Measurements from ENCODE around the gene ALDH7A1. TPM values are rescaled to one million over a fixed set of nuclear protein-coding genes. Genes with fewer than 3 reads are reported as not detected.

ALDH7A1 gene
- total RNA-seq, 1 donor from 2014 or later, result 119 TPM

GRCh38 chr5:126508251-126508961 is 86.6 kb downstream of the ALDH7A1 start:
- Mint-ChIP-seq H3K36me3 (no peaks in the 10 kb centered on the region), H3K4me3 (no peak overlapping the region), H3K9me3 (no peaks in the 10 kb centered on the region), H3K27me3 (ENCODE audit: low read depth) (no peaks in the 10 kb centered on the region), H3K27ac (no peak overlapping the region), H3K4me1 (peaks cover 2% of the 10 kb centered on the region)
- DNase-seq (ENCODE audit: low spot score in 2 of 2, unreplicated experiment in 2 of 2), result no peak
- no peak for TF ChIP-seq CTCF (IDR thresholded peaks at IDR 0.05; ENCODE audit: unreplicated experiment)

DNA sequence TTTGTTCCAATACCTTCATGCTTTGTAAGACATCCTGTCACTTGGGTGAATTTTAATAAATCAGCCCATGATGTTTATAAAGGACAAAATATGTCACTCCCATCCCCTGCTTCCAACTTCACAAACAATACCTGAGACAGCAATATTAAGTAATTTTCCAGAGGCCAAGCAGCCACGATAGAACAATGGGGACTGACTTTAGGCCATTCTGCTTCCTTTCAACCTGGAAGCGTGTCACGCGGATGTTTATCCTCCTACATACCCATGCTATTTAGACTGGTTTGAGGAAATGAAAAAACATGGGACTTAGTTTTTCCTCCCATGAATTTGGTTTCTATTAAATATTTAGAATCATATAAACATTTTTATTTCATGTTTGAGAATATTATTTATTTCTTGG is 88.9 kb downstream of the ALDH7A1 start:
- Mint-ChIP-seq H3K4me1 (peaks cover 2% of the 10 kb centered on the region), H3K27ac (no peak overlapping the region), H3K27me3 (ENCODE audit: low read depth) (no peaks in the 10 kb centered on the region), H3K4me3 (no peak overlapping the region), H3K9me3 (no peaks in the 10 kb centered on the region), H3K36me3 (no peaks in the 10 kb centered on the region)
- no peak for DNase-seq (ENCODE audit: low spot score in 2 of 2, unreplicated experiment in 2 of 2)
- no peak for TF ChIP-seq CTCF (IDR thresholded peaks at IDR 0.05; ENCODE audit: unreplicated experiment)

DNA sequence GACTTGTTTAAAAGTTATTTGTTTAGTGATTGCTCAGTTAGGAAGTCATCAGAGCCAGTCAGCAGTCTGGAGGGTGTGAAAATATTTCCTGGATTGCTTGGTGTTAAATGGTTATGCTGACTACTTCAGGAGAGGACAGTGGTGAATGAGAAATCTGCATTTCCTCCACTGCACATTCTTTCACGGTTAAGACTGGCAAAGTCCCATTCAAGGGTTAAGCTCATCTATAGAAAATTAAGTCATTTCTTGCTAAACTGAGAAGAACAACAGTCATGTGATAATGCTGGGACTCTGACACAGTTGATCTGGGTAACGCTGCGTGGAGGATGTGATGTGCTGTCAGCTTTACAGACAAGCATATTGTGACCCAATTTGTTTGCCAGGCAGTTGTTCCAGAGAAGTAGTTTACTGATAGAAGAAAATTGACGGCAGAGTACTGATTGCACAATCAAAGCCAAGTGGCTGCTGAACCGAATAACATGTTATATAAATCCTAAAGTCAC is 91.4 kb downstream of the ALDH7A1 start:
- TF ChIP-seq CTCF (IDR thresholded peaks at IDR 0.05; ENCODE audit: unreplicated experiment), result no peak
- no peak overlapping the region for H3K27ac Mint-ChIP-seq

DNA sequence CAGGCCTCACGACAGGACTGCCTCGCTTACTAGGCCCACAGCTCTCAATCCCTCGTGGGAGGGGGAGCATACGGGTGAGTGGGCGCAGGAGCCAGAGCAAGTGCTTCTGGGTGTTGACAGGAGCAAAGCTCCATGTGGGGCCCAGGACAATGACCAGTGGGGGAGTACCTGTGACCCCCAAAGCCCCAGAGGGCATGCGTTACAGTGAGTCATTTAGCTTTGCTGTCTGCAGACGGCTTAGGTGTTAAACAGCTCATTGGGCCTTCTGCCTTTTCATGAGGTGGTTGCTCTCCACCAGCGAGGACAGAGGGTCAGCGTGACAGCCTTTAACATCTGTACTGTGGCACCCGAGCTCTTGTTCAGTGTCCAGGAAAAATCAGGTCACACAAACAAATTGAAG is 93.6 kb downstream of the ALDH7A1 start:
- Mint-ChIP-seq H3K27ac (no peak overlapping the region), H3K4me1 (no peaks in the 10 kb centered on the region), H3K4me3 (no peak overlapping the region), H3K36me3 (peaks cover 1% of the 10 kb centered on the region), H3K9me3 (no peaks in the 10 kb centered on the region), H3K27me3 (ENCODE audit: low read depth) (no peaks in the 10 kb centered on the region)
- no peak for TF ChIP-seq CTCF (IDR thresholded peaks at IDR 0.05; ENCODE audit: unreplicated experiment)
- no peak for DNase-seq (ENCODE audit: low spot score in 2 of 2, unreplicated experiment in 2 of 2)

More for the DNA sequence above, 91.4 kb downstream of the ALDH7A1 start:
- H3K4me3 Mint-ChIP-seq, result no peak overlapping the region
- no peaks in the 10 kb centered on the region for H3K36me3 Mint-ChIP-seq
- no peak for DNase-seq (ENCODE audit: low spot score in 2 of 2, unreplicated experiment in 2 of 2)
- no peaks in the 10 kb centered on the region for H3K27me3 Mint-ChIP-seq (ENCODE audit: low read depth)
- no peaks in the 10 kb centered on the region for H3K9me3 Mint-ChIP-seq
- H3K4me1 Mint-ChIP-seq, result no peaks in the 10 kb centered on the region

GRCh38 chr5:126499853-126500342 is 95.1 kb downstream of the ALDH7A1 start:
- H3K4me1 Mint-ChIP-seq, result no peaks in the 10 kb centered on the region
- DNase-seq (ENCODE audit: low spot score in 2 of 2, unreplicated experiment in 2 of 2), result no peak
- no peaks in the 10 kb centered on the region for H3K9me3 Mint-ChIP-seq
- no peak overlapping the region for H3K4me3 Mint-ChIP-seq
- H3K36me3 Mint-ChIP-seq, result peaks cover 1% of the 10 kb centered on the region
- H3K27me3 Mint-ChIP-seq (ENCODE audit: low read depth), result no peaks in the 10 kb centered on the region
- no peak overlapping the region for H3K27ac Mint-ChIP-seq
- peak; percentile 32 for TF ChIP-seq CTCF (IDR thresholded peaks at IDR 0.05; ENCODE audit: unreplicated experiment)

Data from mesothelial cell of epicardium (in vitro differentiated cells).